ENCODE results near the gene GAN.

- TF ChIP-seq, protein P1, sequence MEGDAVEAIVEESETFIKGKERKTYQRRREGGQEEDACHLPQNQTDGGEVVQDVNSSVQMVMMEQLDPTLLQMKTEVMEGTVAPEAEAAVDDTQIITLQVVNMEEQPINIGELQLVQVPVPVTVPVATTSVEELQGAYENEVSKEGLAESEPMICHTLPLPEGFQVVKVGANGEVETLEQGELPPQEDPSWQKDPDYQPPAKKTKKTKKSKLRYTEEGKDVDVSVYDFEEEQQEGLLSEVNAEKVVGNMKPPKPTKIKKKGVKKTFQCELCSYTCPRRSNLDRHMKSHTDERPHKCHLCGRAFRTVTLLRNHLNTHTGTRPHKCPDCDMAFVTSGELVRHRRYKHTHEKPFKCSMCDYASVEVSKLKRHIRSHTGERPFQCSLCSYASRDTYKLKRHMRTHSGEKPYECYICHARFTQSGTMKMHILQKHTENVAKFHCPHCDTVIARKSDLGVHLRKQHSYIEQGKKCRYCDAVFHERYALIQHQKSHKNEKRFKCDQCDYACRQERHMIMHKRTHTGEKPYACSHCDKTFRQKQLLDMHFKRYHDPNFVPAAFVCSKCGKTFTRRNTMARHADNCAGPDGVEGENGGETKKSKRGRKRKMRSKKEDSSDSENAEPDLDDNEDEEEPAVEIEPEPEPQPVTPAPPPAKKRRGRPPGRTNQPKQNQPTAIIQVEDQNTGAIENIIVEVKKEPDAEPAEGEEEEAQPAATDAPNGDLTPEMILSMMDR (IDR thresholded peaks at IDR 0.05) = no peak
- TF ChIP-seq EZH2 (IDR thresholded peaks at IDR 0.05; ENCODE audit: borderline replicate concordance, insufficient read depth, low read depth, low read length, poor library complexity, severe bottlenecking) = no peak
These were observed 38.4 kb upstream of the GAN start for GRCh38 chr16:81276323-81276722.
